HG03060 (cell line): ENCODE results near the gene C2CD3.

Experiments
- ATAC-seq: cut with Tn5 transposase; IDR thresholded peaks from one replicate; pipeline ENCODE4 v1.9.1; 2021; ENCODE audit warnings: low read depth, moderate number of reproducible peaks; ENCODE audit not compliant: unreplicated experiment

C2CD3 gene

GRCh38 chr11:73969991-73970800 lies 200.6 kb downstream of the C2CD3 start:
- no peak for ATAC-seq

DNA sequence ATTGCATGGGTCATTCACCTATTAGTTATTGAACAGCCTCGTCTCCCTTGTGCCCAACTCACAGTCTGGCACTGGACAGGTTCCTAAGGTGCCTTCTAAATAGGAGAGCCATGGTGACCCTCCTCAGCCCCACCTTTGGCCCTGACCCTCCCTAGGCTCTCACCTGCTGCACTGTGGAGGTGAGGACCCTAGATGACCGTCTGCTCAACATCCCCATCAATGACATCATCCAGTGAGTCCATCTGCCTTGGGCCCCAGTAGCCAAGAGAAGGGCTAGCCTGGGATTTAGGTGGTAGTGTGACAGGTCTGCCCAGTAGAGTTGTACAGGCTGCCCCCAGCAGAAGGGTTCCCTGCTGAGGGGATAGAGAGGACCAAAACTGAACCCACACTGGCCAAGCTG lies 201.7 kb downstream of the C2CD3 start:
- ATAC-seq = no peak

- ATAC-seq = no peak
Observed at GRCh38 chr11:73968356-73968966, 202.3 kb downstream of the C2CD3 start.

DNA sequence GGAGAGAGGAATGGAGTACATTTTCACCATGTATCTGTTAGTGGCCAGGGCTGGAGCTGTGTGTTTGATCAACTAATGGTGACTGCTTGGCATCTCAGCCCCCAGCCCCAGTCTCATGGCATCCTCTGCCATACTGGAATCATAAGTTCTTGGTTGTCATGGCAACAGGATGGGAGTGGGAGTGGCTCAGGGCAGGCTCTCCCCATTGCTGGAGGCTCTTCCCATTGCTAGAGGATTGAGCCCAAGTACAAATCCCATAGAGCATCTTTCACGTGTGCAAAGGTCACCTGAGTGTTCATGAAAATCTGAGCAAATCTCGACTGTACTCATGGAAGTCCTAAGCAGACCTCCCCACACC lies 205.1 kb downstream of the C2CD3 start:
- no peak for ATAC-seq

DNA sequence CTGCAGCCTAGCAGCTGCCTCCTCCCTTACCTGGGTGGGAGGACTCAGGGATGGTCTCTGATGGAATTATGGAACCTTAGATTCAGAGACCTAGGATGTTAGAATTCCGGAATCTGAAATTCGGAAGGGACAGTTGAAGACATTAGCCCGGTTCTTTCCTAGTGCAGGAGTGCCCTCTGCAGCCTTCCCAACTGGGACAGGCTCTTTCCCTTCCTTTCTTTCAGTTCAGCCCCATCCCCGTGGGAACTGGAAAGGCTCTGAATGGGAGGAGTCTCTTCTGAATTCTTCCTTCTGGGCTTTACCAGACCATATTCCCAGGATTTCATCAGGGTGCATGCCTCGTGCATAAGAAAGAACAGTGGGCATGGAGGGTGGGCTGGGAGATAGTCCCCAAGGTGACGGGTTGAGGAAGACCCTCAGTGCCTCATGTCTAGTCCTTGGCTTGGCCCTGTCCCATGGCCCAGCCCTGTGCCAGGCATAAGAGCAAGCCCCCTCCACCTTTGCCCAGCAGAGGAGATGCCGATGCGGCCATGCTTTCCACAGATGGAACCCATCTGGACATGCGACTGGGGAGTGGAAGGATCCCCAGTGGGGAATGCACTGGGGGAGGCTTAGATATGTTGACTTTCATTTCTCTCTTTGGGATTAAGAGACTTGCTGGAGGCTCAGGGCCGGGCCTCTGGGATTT lies 205.6 kb downstream of the C2CD3 start:
- ATAC-seq = no peak

GRCh38 chr11:73963861-73964260 lies 206.9 kb downstream of the C2CD3 start:
- no peak for ATAC-seq
